Keratinocyte (primary cell): ENCODE data around the gene PKNOX2.

Experiments used
- EZH2 ChIP-seq: IDR thresholded peaks from one replicate; pipeline ENCODE4 v1.6.1; 2012; ENCODE audit warnings: inconsistent platforms, mild to moderate bottlenecking, low read length, moderate library complexity
- TF ChIP-seq, protein P1 (sequence below), 3 experiments: IDR thresholded peaks in 1 of 3; conservative IDR thresholded peaks in 1 of 3; optimal IDR thresholded peaks in 1 of 3; 2 replicates in 2 of 3; 3 replicates in 1 of 3; pipeline versions ENCODE3 to v1.5.1; 2011; ENCODE audit warnings: low read length in 3 of 3, mild to moderate bottlenecking in 3 of 3, moderate library complexity in 2 of 3, control low read depth in 1 of 3, inconsistent platforms in 1 of 3; ENCODE audit not compliant: insufficient read depth in 2 of 3; ENCODE audit errors: extremely low read depth in 1 of 3

DNA sequence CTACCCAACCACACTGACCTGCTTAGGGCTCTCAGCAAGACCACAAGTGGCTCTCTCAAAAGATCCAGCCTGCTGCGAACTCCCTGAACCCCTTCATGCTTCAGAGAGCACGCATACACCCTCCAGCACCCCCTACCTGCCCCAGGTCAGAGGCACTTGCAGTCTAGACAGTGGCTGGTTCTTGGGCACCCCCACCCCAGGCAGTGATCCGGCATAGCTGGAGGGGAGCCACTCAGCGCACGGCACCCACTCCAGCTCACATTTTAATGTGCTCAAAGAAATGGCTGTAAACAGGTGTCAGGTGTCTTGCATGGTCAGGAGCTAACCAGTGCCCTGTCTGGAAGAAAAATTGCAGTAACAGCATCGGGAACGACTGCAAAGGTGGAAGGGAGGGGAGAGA is 140.8 kb downstream of the PKNOX2 start:
- TF ChIP-seq, protein P1, sequence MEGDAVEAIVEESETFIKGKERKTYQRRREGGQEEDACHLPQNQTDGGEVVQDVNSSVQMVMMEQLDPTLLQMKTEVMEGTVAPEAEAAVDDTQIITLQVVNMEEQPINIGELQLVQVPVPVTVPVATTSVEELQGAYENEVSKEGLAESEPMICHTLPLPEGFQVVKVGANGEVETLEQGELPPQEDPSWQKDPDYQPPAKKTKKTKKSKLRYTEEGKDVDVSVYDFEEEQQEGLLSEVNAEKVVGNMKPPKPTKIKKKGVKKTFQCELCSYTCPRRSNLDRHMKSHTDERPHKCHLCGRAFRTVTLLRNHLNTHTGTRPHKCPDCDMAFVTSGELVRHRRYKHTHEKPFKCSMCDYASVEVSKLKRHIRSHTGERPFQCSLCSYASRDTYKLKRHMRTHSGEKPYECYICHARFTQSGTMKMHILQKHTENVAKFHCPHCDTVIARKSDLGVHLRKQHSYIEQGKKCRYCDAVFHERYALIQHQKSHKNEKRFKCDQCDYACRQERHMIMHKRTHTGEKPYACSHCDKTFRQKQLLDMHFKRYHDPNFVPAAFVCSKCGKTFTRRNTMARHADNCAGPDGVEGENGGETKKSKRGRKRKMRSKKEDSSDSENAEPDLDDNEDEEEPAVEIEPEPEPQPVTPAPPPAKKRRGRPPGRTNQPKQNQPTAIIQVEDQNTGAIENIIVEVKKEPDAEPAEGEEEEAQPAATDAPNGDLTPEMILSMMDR (optimal IDR thresholded peaks at IDR 0.05 in 1 of 3, IDR thresholded peaks at IDR 0.05 in 1 of 3, conservative IDR thresholded peaks at IDR 0.05 in 1 of 3; ENCODE audit: extremely low read depth in 1 of 3, insufficient read depth in 2 of 3, low read length in 3 of 3), result no peak
- no peak for TF ChIP-seq EZH2
